ENCODE results near the gene ACACA.
A peak's percentile ranks its signal among the peaks of the same experiment; 100 is the strongest.
"Not testable (repeated sequence)": the region's sequence is repeated elsewhere in the genome, so short reads cannot be mapped to it uniquely, and the experiment has no call there.

Gene ACACA

GRCh38 chr17:37406635-37407461 is at the start of gene ACACA, which contains the start of gene TADA2A:
ACACA (minus strand) TSS chr17:37406836; CDS start chr17:37406299, 537 bp downstream.
TADA2A (plus strand) TSS chr17:37406886; CDS start chr17:37411366, 4,480 bp downstream.
- DNase-seq (ENCODE audit: low spot score), result peak; percentile 100

- no peak for DNase-seq (ENCODE audit: low spot score)
These were observed 43.5 kb upstream of the ACACA start for GRCh38 chr17:37450112-37450511.

GRCh38 chr17:37447641-37448040 is 41.0 kb upstream of the ACACA start:
- no peak for DNase-seq (ENCODE audit: low spot score)

- DNase-seq (ENCODE audit: low spot score), result peak; percentile 52
These were observed 39.4 kb upstream of the ACACA start for GRCh38 chr17:37446027-37446426.

- DNase-seq (ENCODE audit: low spot score), result not testable (repeated sequence)
These were observed 34.9 kb upstream of the ACACA start for GRCh38 chr17:37441369-37442014.

GRCh38 chr17:37440424-37440823 is 33.8 kb upstream of the ACACA start:
- DNase-seq (ENCODE audit: low spot score), result no peak

- DNase-seq (ENCODE audit: low spot score), result peak; percentile 42
These were observed 31.5 kb upstream of the ACACA start for GRCh38 chr17:37438141-37438540.

GRCh38 chr17:37432671-37433070 is 26.0 kb upstream of the ACACA start:
- no peak for DNase-seq (ENCODE audit: low spot score)

GRCh38 chr17:37430051-37430627 is 23.5 kb upstream of the ACACA start:
- no peak for DNase-seq (ENCODE audit: low spot score)

- DNase-seq (ENCODE audit: low spot score), result no peak
These were observed 22.8 kb upstream of the ACACA start for GRCh38 chr17:37429453-37429852.

GRCh38 chr17:37429039-37429438 is 22.4 kb upstream of the ACACA start:
- DNase-seq (ENCODE audit: low spot score), result no peak

- no peak for DNase-seq (ENCODE audit: low spot score)
These were observed 18.6 kb upstream of the ACACA start for GRCh38 chr17:37425268-37425667.

GRCh38 chr17:37422971-37423625 is 16.5 kb upstream of the ACACA start:
- DNase-seq (ENCODE audit: low spot score), result no peak

- no peak for DNase-seq (ENCODE audit: low spot score)
These were observed 11.2 kb upstream of the ACACA start for GRCh38 chr17:37417852-37418251.

- DNase-seq (ENCODE audit: low spot score), result no peak
These were observed 7.4 kb upstream of the ACACA start for GRCh38 chr17:37413875-37414519.

- DNase-seq (ENCODE audit: low spot score), result no peak
These were observed 3.7 kb upstream of the ACACA start for GRCh38 chr17:37410357-37410756.

GRCh38 chr17:37408145-37408479 is 1.5 kb upstream of the ACACA start:
- not testable (repeated sequence) for DNase-seq (ENCODE audit: low spot score)

GRCh38 chr17:37405955-37406634 is 541 bp downstream of the ACACA start:
- no peak for DNase-seq (ENCODE audit: low spot score)

- not testable (repeated sequence) for DNase-seq (ENCODE audit: low spot score)
These were observed 1.1 kb downstream of the ACACA start for GRCh38 chr17:37405522-37405921.

- DNase-seq (ENCODE audit: low spot score), result no peak
These were observed 6.1 kb downstream of the ACACA start for GRCh38 chr17:37400505-37400904.

GRCh38 chr17:37399265-37399803 is 7.3 kb downstream of the ACACA start:
- no peak for DNase-seq (ENCODE audit: low spot score)

All from D341Med (cell line).